Measurements from ENCODE around the gene SLC23A3. TPM values are rescaled to one million over a fixed set of nuclear protein-coding genes. Genes with fewer than 3 reads are reported as not detected.
"Not testable (repeated sequence)": the region's sequence is repeated elsewhere in the genome, so short reads cannot be mapped to it uniquely, and the experiment has no call there.

SLC23A3 gene
- total RNA-seq, 4 donors from 2014 or later = 0.23 to 1.1 (median 0.27) TPM; not detected in 1

DNA sequence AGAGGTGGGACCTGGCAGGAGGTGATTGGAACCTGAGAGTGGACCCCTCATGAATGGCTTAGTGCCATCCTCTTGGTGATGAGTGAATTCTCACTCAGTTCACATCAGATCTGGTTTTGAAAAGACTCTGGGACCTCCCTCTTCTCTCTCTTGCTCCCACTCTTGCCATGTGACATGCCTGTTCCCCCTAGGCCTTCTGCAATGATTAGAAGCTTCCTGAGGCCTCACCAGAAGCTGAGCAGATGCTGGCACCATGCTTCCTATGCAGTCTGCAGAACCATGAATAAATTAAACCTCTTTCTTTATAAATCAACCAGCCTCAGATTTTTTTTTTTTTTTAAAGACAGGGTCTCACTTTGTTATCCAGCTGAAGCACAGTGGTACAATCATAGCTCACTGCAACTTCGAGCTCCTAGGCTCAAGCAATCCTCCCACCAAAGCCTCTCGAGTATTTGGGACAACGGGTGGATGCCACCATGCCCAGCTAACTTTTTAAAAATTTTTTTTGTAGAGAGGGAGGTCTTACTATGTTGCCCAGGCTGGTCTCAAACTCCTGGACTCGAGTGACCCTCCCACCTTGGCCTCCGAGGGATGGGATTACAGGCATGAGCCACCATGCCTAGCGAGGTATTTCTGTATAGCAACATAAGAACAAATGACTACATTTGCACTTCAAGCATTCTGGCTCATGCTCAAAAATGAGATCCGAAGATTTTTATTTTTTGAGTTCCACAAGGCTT lies 34.8 kb upstream of the SLC23A3 start:
- H3K4me1 ChIP-seq = peaks cover 0 to 29% (median 9%) of the 10 kb centered on the region in 3 donors
- H3K9me3 ChIP-seq = no peaks in the 10 kb centered on the region
- TF ChIP-seq POLR2A (IDR thresholded peaks at IDR 0.05) (no peak), POLR2AphosphoS5 (IDR thresholded peaks at IDR 0.05) (no peak), EP300 (IDR thresholded peaks at IDR 0.05) (no peak)
- TF ChIP-seq, protein P1, sequence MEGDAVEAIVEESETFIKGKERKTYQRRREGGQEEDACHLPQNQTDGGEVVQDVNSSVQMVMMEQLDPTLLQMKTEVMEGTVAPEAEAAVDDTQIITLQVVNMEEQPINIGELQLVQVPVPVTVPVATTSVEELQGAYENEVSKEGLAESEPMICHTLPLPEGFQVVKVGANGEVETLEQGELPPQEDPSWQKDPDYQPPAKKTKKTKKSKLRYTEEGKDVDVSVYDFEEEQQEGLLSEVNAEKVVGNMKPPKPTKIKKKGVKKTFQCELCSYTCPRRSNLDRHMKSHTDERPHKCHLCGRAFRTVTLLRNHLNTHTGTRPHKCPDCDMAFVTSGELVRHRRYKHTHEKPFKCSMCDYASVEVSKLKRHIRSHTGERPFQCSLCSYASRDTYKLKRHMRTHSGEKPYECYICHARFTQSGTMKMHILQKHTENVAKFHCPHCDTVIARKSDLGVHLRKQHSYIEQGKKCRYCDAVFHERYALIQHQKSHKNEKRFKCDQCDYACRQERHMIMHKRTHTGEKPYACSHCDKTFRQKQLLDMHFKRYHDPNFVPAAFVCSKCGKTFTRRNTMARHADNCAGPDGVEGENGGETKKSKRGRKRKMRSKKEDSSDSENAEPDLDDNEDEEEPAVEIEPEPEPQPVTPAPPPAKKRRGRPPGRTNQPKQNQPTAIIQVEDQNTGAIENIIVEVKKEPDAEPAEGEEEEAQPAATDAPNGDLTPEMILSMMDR (IDR thresholded peaks at IDR 0.05) = no peak
- WGBS, 2 donors (ENCODE audit: low coverage in 1 of 2) = 81 to 88% methylated on average over 6 of the region's 7 CpGs
- peaks cover 0 to 14% of the 10 kb centered on the region in 2 donors for H3K36me3 ChIP-seq
- ATAC-seq = no peak
- H3K27ac ChIP-seq = no peak overlapping the region
- H3K27me3 ChIP-seq = peaks cover 7% of the 10 kb centered on the region
- no peak overlapping the region for H3K4me3 ChIP-seq

DNA sequence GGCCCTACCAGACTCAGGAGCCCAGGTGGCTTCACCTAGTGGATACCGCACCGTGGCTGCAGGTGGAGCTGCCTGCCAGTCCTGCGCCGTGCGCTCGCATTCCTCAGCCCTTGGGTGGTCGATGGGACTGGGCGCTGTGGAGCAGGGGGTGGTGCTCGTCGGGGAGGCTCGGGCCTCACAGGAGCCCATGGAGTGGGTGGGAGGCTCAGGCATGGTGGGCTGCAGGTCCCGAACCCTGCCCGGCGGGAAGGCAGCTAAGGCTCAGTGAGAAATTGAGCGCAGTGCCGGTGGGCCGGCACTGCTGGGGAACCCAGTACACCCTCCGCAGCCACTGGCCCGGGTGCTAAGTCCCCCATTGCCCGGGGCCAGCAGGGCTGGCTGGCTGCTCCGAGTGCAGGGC lies 31.5 kb upstream of the SLC23A3 start:
- no CpG with 5 or more reads among the region's 21 CpGs for WGBS, 2 donors (ENCODE audit: low coverage in 1 of 2)
- not testable (repeated sequence) for H3K27ac ChIP-seq, H3K4me3 ChIP-seq, H3K9me3 ChIP-seq, H3K36me3 ChIP-seq, H3K4me1 ChIP-seq, ATAC-seq
- H3K27me3 ChIP-seq = peaks cover 18% of the 10 kb centered on the region

DNA sequence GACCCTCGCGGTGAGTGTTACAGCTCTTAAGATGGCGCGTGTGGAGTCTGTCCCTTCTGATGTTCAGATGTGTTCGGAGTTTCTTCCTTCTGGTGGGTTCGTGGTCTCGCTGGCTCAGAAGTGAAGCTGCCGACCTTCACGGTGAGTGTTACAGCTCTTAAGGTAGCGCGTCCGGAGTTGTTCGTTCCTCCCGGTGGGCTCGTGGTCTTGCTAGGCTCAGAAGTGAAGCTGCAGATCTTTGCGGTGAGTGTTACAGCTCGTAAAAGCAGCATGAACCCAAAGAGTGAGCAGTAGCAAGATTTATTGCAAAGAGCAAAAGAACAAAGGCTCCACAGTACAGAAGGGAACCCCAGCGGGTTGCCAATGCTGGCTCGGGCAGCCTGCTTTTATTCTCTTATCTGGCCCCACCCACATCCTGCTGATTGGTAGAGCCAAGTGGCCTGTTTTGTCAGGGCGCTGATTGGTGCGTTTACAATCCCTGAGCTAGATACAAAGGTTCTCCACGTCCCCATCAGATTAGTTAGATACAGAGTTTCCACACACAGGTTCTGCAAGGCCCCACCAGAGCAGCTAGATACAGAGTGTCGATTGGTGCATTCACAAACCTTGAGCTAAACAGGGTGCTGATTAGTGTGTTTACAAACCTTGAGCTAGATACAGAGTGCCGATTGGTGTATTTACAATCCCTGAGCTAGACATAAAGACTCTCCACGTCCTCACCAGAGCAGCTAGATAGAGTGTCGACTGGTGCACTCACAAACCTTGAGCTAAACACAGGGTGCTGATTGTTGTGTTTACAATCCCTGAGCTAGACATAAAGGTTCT lies 30.9 kb upstream of the SLC23A3 start:
- H3K36me3 ChIP-seq, ATAC-seq, H3K4me1 ChIP-seq, H3K9me3 ChIP-seq, H3K4me3 ChIP-seq, H3K27ac ChIP-seq: not testable (repeated sequence)
- H3K27me3 ChIP-seq = peaks cover 18% of the 10 kb centered on the region
- WGBS, 2 donors (ENCODE audit: low coverage in 1 of 2) = 62 to 85% methylated on average over 13 to 16 of the region's 26 CpGs

DNA sequence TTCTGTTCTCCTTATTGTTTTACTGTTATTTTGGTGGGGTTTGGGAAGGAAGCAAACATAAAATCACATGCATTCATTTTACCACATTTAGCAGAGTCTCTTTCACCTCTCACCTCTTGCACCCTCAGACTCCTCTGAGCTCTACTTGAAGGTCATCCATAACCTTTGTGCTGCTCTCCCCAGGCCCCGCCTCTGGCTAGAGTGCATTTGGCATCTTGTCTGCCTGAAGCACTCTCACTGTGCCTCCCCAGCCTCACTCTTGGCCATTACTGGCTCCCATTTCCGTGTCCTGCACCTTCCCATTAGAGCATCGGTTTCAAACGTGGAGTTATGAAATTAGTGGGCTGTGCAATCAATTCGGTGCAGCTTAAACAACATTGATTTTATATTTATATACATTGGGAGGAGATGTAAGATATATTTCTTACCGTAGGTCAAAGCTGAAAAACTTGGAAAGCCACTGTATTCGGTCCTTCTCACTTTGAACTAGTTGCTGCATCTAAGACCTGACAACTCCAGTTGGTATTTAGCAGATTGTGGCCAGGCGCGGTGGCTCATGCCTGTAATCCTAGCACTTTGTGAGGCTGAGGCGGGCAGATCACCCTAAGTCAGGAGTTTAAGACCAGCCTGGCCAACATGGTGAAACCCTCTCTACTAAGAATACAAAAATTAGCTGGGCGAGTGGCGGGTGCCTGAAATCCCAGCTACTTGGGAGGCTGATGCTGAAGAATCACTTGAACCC lies 29.8 kb upstream of the SLC23A3 start:
- no peak overlapping the region for H3K27ac ChIP-seq
- peaks cover 18% of the 10 kb centered on the region for H3K27me3 ChIP-seq
- H3K36me3 ChIP-seq = no peaks in the 10 kb centered on the region
- WGBS, 2 donors (ENCODE audit: low coverage in 1 of 2) = 68 to 71% methylated on average over 4 to 7 of the region's 12 CpGs
- TF ChIP-seq EP300 (IDR thresholded peaks at IDR 0.05) = no peak
- TF ChIP-seq POLR2A (IDR thresholded peaks at IDR 0.05) = no peak
- TF ChIP-seq, protein P1 (IDR thresholded peaks at IDR 0.05) = no peak
- TF ChIP-seq POLR2AphosphoS5 (IDR thresholded peaks at IDR 0.05) = no peak
- H3K4me3 ChIP-seq = no peak overlapping the region
- H3K4me1 ChIP-seq = no peaks in the 10 kb centered on the region
- no peaks in the 10 kb centered on the region for H3K9me3 ChIP-seq
- ATAC-seq = no peak

DNA sequence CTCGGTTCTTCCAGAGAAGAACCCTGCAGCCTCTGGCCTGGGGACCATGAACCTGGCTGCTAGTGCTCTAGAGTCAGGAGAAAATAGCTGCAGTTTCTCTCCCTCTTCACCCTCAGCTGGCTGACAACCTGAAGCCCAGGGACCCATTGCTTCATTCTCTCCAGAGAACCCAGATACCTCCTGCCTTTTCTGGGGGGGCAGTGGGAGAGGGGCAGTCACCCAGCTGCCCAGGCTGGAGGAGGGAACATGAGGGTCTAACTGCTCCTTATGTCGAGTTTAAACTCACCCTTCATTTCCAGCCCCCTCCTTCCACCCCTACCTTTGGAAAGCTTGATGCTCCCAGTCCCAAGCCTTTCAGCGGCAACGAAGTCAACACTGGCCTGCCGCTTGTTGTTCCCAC lies 29.1 kb upstream of the SLC23A3 start:
- no peak overlapping the region for H3K4me3 ChIP-seq
- TF ChIP-seq POLR2AphosphoS5 (IDR thresholded peaks at IDR 0.05) = no peak
- TF ChIP-seq, protein P1 (IDR thresholded peaks at IDR 0.05) = no peak
- no peak for TF ChIP-seq EP300 (IDR thresholded peaks at IDR 0.05)
- no peak for TF ChIP-seq POLR2A (IDR thresholded peaks at IDR 0.05)
- no peak overlapping the region for H3K27ac ChIP-seq
- WGBS, 2 donors (ENCODE audit: low coverage in 1 of 2) = 60 to 64% methylated on average over 4 of the region's 5 CpGs
- H3K9me3 ChIP-seq = no peaks in the 10 kb centered on the region
- peaks cover 18% of the 10 kb centered on the region for H3K27me3 ChIP-seq
- no peak for ATAC-seq
- no peaks in the 10 kb centered on the region for H3K4me1 ChIP-seq
- H3K36me3 ChIP-seq = no peaks in the 10 kb centered on the region
